A549 (cell line): ENCODE data around the gene KLHL15. TPM values are rescaled to one million over a fixed set of nuclear protein-coding genes. Genes with fewer than 3 reads are reported as not detected.

Source experiments
- ATAC-seq, 2 experiments: fragments of 200-7000 bp in 1 of 2; fragments of >200 bp in 1 of 2; cut with Nextera tagmentation in 1 of 2; cut with Tn5 transposase in 1 of 2; 3 replicates each; pipeline versions ENCODE4 v1.8.0 to v1.9.1; 2018 to 2020; ENCODE audit warnings: mild to moderate bottlenecking in 1 of 2, moderate library complexity in 1 of 2
- CTCF ChIA-PET: fragments of 300-600 bp; sonication (Branson Sonifier 250); formaldehyde crosslinking; extraction: SDS; loops from one replicate; lab custom pipeline; 2021; ENCODE audit warnings: antibody characterized with exemption, inconsistent platforms; lab: Yijun Ruan, JAX
- POLR2A ChIA-PET: fragments of 350-600 bp; formaldehyde crosslinking; extraction: SDS; loops from one replicate; lab custom pipeline; 2021; ENCODE audit warnings: antibody characterized with exemption, inconsistent platforms; lab: Yijun Ruan, JAX
- DNase-seq, 2 experiments: peaks; one replicate each; pipeline versions ENCODE4 v3.0.0 to v3.0.0-alpha.2; 2011 to 2016; ENCODE audit warnings: low read depth in 1 of 2, low spot score in 1 of 2
- FAIRE-seq: peaks from 2 replicates; lab custom pipeline; 2011; peaks lifted over from hg19 to GRCh38; lab: Jason Lieb, UNC
- H3K27ac ChIP-seq, 2 experiments: fragments of >200 bp; sonication (Bioruptor Twin); formaldehyde crosslinking; 3 replicates each; pipeline ENCODE4 v1.5.1; 2016 to 2017
- H3K4me1 ChIP-seq: fragments of >200 bp; sonication (Bioruptor Twin); formaldehyde crosslinking; 3 replicates; pipeline ENCODE4 v1.6.1; 2016
- H3K4me2 ChIP-seq: fragments of >200 bp; sonication (Bioruptor Twin); formaldehyde crosslinking; 3 replicates; pipeline ENCODE4 v1.6.1; 2016
- H3K4me3 ChIP-seq: fragments of >200 bp; sonication (Bioruptor Twin); formaldehyde crosslinking; 3 replicates; pipeline ENCODE4 v1.5.1; 2016
- H3K9me3 ChIP-seq: fragments of >200 bp; sonication (Bioruptor Twin); formaldehyde crosslinking; 3 replicates; pipeline ENCODE4 v1.6.1; 2016
- CHD2 ChIP-seq: fragments of 150-350 bp; IDR thresholded peaks from 2 replicates; pipeline ENCODE4 v1.6.1; 2014; ENCODE audit warnings: low read length; ENCODE audit not compliant: partially characterized antibody
- CHD4 ChIP-seq: fragments of 200-600 bp; sonication (generic); IDR thresholded peaks from 2 replicates; pipeline ENCODE4 v1.6.1; 2016; ENCODE audit warnings: antibody characterized with exemption, mild to moderate bottlenecking, borderline replicate concordance
- EHF ChIP-seq: fragments of 250-450 bp; sonication (Bioruptor Pico); IDR thresholded peaks from 2 replicates; pipeline ENCODE4 v1.5.0; 2020; ENCODE audit warnings: mild to moderate bottlenecking
- ELK1 ChIP-seq: fragments of 150-350 bp; IDR thresholded peaks from 2 replicates; pipeline ENCODE4 v1.6.1; 2014; ENCODE audit warnings: low read depth, mild to moderate bottlenecking, low read length
- FOSL2 ChIP-seq, 2 experiments: fragments of 450-650 bp in 1 of 2; fragments of >200 bp in 1 of 2; sonication (Bioruptor Twin) in 1 of 2; formaldehyde crosslinking; IDR thresholded peaks; 2 replicates each; pipeline versions ENCODE4 v1.5.0 to v1.6.1; 2016 to 2020; ENCODE audit warnings: mild to moderate bottlenecking in 1 of 2, moderate library complexity in 1 of 2
- GATA3 ChIP-seq: IDR thresholded peaks from 2 replicates; pipeline ENCODE4 v1.6.1; 2012; ENCODE audit warnings: borderline replicate concordance
- HES2 ChIP-seq: fragments of >200 bp; sonication (Bioruptor Twin); formaldehyde crosslinking; IDR thresholded peaks from 2 replicates; pipeline ENCODE4 v1.6.1; 2016
- HOXA7 ChIP-seq: fragments of 250-450 bp; sonication (Bioruptor Pico); IDR thresholded peaks from 2 replicates; pipeline ENCODE4 v1.5.0; 2020; ENCODE audit warnings: mild to moderate bottlenecking, moderate library complexity
- HOXB5 ChIP-seq: fragments of 250-450 bp; sonication (Bioruptor Pico); IDR thresholded peaks from 2 replicates; pipeline ENCODE4 v1.5.0; 2020; ENCODE audit warnings: mild to moderate bottlenecking, moderate library complexity
- JUN ChIP-seq, 2 experiments: fragments of >200 bp; sonication (Bioruptor Twin); formaldehyde crosslinking; IDR thresholded peaks; 2 replicates in 1 of 2; 3 replicates in 1 of 2; pipeline ENCODE4 v1.6.1; 2016 to 2017
- KDM5A ChIP-seq: fragments of 200-600 bp; sonication (generic); IDR thresholded peaks from 2 replicates; pipeline ENCODE4 v1.6.1; 2016; ENCODE audit warnings: antibody characterized with exemption, mild to moderate bottlenecking
- MAFK ChIP-seq: fragments of 450-650 bp; IDR thresholded peaks from 2 replicates; pipeline ENCODE4 v1.6.1; 2014; ENCODE audit not compliant: partially characterized antibody
- MAZ ChIP-seq: fragments of 150-350 bp; IDR thresholded peaks from 2 replicates; pipeline ENCODE4 v1.6.1; 2014; ENCODE audit warnings: antibody characterized with exemption, low read depth, low read length, borderline replicate concordance
- NPAS2 ChIP-seq: fragments of 250-450 bp; sonication (Bioruptor Pico); IDR thresholded peaks from 2 replicates; pipeline ENCODE4 v1.8.0; 2022; ENCODE audit warnings: mild to moderate bottlenecking, moderate library complexity, borderline replicate concordance
- RCOR1 ChIP-seq: fragments of 150-350 bp; IDR thresholded peaks from 2 replicates; pipeline ENCODE4 v1.6.1; 2014; ENCODE audit warnings: antibody characterized with exemption, low read length, low read depth
- RNF2 ChIP-seq: fragments of 200-600 bp; sonication (generic); IDR thresholded peaks from 2 replicates; pipeline ENCODE4 v1.6.1; 2016; ENCODE audit warnings: low read depth, mild to moderate bottlenecking, antibody characterized with exemption, moderate library complexity, borderline replicate concordance
- SMC3 ChIP-seq: fragments of >200 bp; sonication (Bioruptor Twin); formaldehyde crosslinking; IDR thresholded peaks from 3 replicates; pipeline ENCODE4 v1.6.1; 2018; ENCODE audit warnings: inconsistent platforms
- TP53 ChIP-seq: fragments of 250-450 bp; sonication (Bioruptor Pico); IDR thresholded peaks from 2 replicates; pipeline ENCODE4 v1.5.0; 2021; ENCODE audit warnings: mild to moderate bottlenecking, moderate library complexity
- ZSCAN20 ChIP-seq: fragments of 250-450 bp; sonication (Bioruptor Pico); IDR thresholded peaks from 2 replicates; pipeline ENCODE4 v1.8.0; 2022; ENCODE audit warnings: mild to moderate bottlenecking, moderate library complexity
- WGBS: methylation state at CpG from one replicate; pipeline ENCODE4 v1.1.6; 2017; ENCODE audit errors: missing lambda C conversion rate; 5-methylcytosine and 5-hydroxymethylcytosine counted together
- polyA plus RNA-seq, 4 experiments: library from polyadenylated mRNA; depleted of rRNA in 3 of 4; stranded (reverse); fragments of >200 nt; fragmentation: RNase III in 1 of 4; extraction: RNeasy Plus Mini Kit Qiagen cat#74134 plus additional on column Dnase treatment in 1 of 4; gene quantifications; 2 replicates in 3 of 4; 3 replicates in 1 of 4; pipeline ENCODE4 v1.2.3, GENCODE V29; 2011 to 2017
- TF ChIP-seq, protein P1 (sequence below): fragments of >200 bp; sonication (Bioruptor Twin); formaldehyde crosslinking; IDR thresholded peaks from 3 replicates; pipeline ENCODE4 v1.6.1; 2016
- TF ChIP-seq, protein P2 (sequence below): IDR thresholded peaks from 2 replicates; pipeline ENCODE4 v1.6.1; 2012

KLHL15 gene
- polyA plus RNA-seq, 2 of the 4 experiments (the other 2 are of a cell fraction), result 6.4 to 15.0 TPM

DNA sequence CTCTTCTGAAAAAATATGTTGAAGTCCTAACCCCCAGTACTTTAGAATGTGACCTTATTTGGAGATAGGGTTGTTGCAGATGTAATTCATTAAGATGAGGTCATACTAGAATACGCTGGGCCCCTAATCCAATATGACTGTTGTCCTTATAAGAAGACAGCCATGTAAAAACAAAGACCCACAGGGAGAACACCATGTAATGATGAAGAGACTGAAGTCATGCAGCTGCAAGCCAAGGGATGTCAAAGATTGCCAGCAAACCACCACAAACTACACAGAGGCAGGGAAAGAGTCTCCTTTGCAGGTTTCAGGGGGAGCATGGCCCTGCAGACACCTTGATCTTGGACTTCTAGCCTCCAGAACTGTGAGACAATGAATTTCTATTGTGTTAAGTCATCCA, 81.8 kb downstream of the KLHL15 start:
- no peak for DNase-seq
- FAIRE-seq, result no peak
- H3K27ac ChIP-seq, result no peak overlapping the region
- H3K4me3 ChIP-seq, result no peak overlapping the region
- H3K9me3 ChIP-seq, result no peaks in the 10 kb centered on the region
- no peak for TF ChIP-seq HOXA7 (CRISPR knock-in tag)
- TF ChIP-seq RCOR1, result no peak
- no peak for TF ChIP-seq MAFK
- no peak for TF ChIP-seq SMC3
- TF ChIP-seq HES2, result no peak
- no peak for TF ChIP-seq EHF (CRISPR knock-in tag)
- TF ChIP-seq ZSCAN20, result no peak
- no peak for TF ChIP-seq TP53 (CRISPR knock-in tag)
- TF ChIP-seq MAZ, result no peak
- no peak for TF ChIP-seq JUN (IDR thresholded peaks at IDR 0.05)
- TF ChIP-seq, protein P1, sequence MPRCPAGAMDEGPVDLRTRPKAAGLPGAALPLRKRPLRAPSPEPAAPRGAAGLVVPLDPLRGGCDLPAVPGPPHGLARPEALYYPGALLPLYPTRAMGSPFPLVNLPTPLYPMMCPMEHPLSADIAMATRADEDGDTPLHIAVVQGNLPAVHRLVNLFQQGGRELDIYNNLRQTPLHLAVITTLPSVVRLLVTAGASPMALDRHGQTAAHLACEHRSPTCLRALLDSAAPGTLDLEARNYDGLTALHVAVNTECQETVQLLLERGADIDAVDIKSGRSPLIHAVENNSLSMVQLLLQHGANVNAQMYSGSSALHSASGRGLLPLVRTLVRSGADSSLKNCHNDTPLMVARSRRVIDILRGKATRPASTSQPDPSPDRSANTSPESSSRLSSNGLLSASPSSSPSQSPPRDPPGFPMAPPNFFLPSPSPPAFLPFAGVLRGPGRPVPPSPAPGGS, result no peak
- TF ChIP-seq GATA3, result no peak
- TF ChIP-seq RNF2, result no peak
- no peak for TF ChIP-seq CHD2
- no peak for TF ChIP-seq FOSL2 (IDR thresholded peaks at IDR 0.05)
- TF ChIP-seq FOSL2 (CRISPR knock-in tag; IDR thresholded peaks at IDR 0.05), result no peak
- TF ChIP-seq, protein P2, sequence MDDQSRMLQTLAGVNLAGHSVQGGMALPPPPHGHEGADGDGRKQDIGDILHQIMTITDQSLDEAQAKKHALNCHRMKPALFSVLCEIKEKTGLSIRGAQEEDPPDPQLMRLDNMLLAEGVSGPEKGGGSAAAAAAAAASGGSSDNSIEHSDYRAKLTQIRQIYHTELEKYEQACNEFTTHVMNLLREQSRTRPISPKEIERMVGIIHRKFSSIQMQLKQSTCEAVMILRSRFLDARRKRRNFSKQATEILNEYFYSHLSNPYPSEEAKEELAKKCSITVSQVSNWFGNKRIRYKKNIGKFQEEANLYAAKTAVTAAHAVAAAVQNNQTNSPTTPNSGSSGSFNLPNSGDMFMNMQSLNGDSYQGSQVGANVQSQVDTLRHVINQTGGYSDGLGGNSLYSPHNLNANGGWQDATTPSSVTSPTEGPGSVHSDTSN, result no peak
- H3K4me2 ChIP-seq, result no peak overlapping the region
- WGBS, result 81% methylated on average over 1 of the region's 1 CpG
- ChIA-PET POLR2A (no interaction called here), CTCF (no interaction called here)
- H3K4me1 ChIP-seq, result no peaks in the 10 kb centered on the region
- no peak for ATAC-seq

GRCh38 chrX:23944234-23944633, 82.8 kb downstream of the KLHL15 start:
- Histone ChIP-seq H3K4me2 (no peak overlapping the region), H3K27ac (no peak overlapping the region), H3K4me1 (peaks cover 1% of the 10 kb centered on the region; the same call in 1 of the 3 replicates), H3K4me3 (no peak overlapping the region), H3K9me3 (no peaks in the 10 kb centered on the region)
- no peak for FAIRE-seq
- no peak for TF ChIP-seq ELK1
- TF ChIP-seq KDM5A, result no peak
- no peak for TF ChIP-seq NPAS2 (CRISPR knock-in tag)
- WGBS, result 13% methylated on average over 1 of the region's 1 CpG
- DNase-seq, result no peak
- ChIA-PET POLR2A (no interaction called here), CTCF (interaction anchor here (1.0 to 1.3 kb wide), 2 partner anchors 11 to 110 kb away, joined by 3 to 5 read pairs; partner anchors contain the start of gene EIF2S3)
- ATAC-seq, result no peak

- CTCF ChIA-PET, result no interaction called here
- H3K4me1 ChIP-seq, result peaks cover 12% of the 10 kb centered on the region
- no peak overlapping the region for H3K4me3 ChIP-seq
- H3K4me2 ChIP-seq, result peak overlapping the region; percentile 18; the same call in 1 of the 3 replicates
- WGBS, result 67% methylated on average over 1 of the region's 1 CpG
- POLR2A ChIA-PET, result no interaction called here
- DNase-seq (no peak), FAIRE-seq (no peak), ATAC-seq (no peak)
- TF ChIP-seq EHF (CRISPR knock-in tag), result no peak
- TF ChIP-seq ELK1, result no peak
- no peak for TF ChIP-seq TP53 (CRISPR knock-in tag)
- no peak for TF ChIP-seq HOXA7 (CRISPR knock-in tag)
- no peak for TF ChIP-seq HOXB5 (CRISPR knock-in tag)
- TF ChIP-seq SMC3, result no peak
- no peak for TF ChIP-seq GATA3
- TF ChIP-seq CHD4, result no peak
- H3K9me3 ChIP-seq, result no peaks in the 10 kb centered on the region
- no peak overlapping the region; a peak in 1 of 6 replicates for H3K27ac ChIP-seq
Measured at GRCh38 chrX:23939203-23939602, 87.8 kb downstream of the KLHL15 start.
